HG03066 (cell line): ENCODE results near the gene PRKAG2.

Experiments
- ATAC-seq: cut with Tn5 transposase; IDR thresholded peaks from one replicate; pipeline ENCODE4 v1.9.1; 2021; ENCODE audit warnings: low read depth; ENCODE audit not compliant: unreplicated experiment

Gene PRKAG2

GRCh38 chr7:151518105-151518946 lies 358.6 kb downstream of the PRKAG2 start:
- no peak for ATAC-seq

GRCh38 chr7:151517601-151518104 lies 359.3 kb downstream of the PRKAG2 start:
- no peak for ATAC-seq

DNA sequence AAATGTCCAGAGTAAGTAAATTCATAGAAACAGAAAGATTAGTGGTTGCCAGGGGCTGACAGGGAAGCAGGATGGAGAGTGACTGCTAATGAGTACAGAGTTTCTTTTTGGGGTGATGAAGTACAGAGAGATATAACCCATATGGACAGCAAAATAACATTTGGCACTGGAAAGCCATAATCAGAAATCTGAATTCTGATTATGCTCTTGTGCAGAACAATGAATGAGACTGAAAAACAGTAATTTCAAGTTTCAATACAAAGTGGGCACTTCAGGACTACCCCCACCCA lies 361.7 kb downstream of the PRKAG2 start:
- ATAC-seq, result no peak

- ATAC-seq, result no peak
These were observed 362.2 kb downstream of the PRKAG2 start for GRCh38 chr7:151514461-151515275.

GRCh38 chr7:151513133-151513532 lies 363.8 kb downstream of the PRKAG2 start:
- ATAC-seq, result no peak

GRCh38 chr7:151512353-151512752 lies 364.6 kb downstream of the PRKAG2 start:
- ATAC-seq, result no peak

DNA sequence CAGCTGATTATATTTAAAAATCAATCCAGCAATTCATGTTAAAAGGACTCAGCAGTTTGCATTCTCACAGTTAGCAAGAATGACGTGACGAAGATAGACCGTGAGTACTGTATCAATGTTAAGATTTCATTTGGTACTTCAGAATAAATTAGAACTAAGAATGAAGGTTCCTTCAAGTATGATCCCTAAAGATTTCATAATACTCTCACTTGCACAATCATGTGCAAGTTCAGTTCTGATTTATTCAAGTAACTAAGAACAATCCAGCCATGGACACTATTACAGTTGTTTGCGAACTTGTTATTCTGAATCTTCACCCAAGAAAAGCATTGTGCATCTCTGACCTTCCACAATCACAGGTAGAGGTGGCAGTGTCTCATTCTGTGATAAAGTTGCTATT lies 365.0 kb downstream of the PRKAG2 start:
- ATAC-seq, result no peak

GRCh38 chr7:151511270-151511669 lies 365.6 kb downstream of the PRKAG2 start:
- ATAC-seq, result no peak

DNA sequence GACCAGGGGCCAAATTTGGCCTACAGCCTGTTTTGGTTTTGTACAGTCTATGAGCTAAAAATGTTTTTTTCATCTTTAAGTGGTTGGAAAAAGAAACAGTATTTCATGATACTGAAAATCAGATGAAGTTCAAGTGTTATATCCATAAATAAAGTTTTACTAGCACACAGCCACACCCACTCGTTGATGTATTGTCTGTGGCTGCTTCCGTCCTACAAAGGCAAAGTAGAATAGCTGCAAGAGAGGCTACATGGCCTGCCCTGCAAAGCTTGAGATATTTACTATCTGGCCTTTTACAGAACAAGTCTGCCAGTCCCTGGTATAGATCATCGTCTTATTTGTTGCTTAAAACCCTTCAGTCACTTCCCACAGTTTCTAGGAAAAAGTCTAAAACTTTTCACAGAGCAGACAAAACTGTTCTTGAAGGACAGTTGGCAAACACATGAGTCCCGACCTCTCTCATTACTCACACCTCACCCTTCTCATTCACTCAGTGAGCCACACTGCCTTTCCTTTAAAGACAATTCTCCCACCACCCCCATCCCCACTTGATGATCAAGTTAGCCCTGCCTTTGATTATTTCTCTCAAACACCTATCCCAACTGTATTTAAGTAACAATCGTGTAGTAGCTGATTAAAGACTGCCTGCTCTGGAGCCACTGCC lies 367.1 kb downstream of the PRKAG2 start:
- no peak for ATAC-seq

- ATAC-seq, result no peak
These were observed 367.9 kb downstream of the PRKAG2 start for GRCh38 chr7:151508991-151509390.

- ATAC-seq, result no peak
These were observed 369.1 kb downstream of the PRKAG2 start for GRCh38 chr7:151507806-151508205.

- no peak for ATAC-seq
These were observed 370.0 kb downstream of the PRKAG2 start for GRCh38 chr7:151506901-151507382.
